Measurements from ENCODE around the gene DNAJC18. TPM values are rescaled to one million over a fixed set of nuclear protein-coding genes. Genes with fewer than 3 reads are reported as not detected.

DNAJC18 gene
- total RNA-seq, 3 donors from 2014 or later: 5.4 to 9.5 (median 7.6) TPM

DNA sequence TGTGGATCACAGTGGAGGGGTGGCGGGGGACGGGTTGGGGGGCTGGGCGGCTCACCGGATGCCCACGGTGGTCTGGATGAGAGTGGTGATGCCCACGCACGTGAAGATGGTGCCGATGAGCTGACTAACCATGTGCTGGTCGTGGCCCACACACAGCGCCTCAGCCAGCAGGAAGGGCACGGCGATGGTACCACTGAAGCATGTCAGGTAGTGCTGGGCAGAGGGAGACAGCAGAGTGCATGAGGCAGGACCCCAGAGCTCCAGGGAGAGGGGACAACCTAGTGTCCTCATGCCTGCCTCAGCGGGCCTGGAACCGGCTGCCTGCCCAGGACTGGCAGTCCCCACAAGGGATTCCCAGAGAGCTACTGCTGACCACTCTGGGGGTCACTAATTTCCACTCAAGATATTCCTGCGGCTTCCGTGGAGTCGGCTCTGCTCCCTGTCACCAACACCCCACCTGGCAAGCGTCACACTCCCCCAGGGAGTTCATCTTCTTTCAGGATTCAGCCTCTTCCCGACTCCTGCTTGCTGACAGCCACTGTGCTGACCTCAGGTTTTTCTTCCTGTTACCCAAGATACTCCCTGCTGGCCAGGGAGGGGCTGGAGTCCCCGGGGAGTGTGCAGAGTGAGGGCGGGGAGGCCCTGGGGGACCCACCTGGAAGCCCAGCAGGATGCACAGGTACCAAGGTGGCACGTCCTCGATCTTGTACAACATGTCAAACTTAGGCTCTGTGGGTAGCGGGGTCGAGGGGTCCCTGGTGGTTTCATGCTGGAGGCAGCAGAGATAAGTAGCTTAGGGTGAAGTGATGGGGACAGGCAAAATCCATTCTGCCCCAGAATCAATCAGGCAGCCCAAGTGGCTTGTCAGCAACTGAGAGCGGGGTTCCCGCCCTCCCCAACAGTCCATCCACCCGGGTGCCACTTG is 57.2 kb downstream of the DNAJC18 start:
- no peaks in the 10 kb centered on the region for H3K9me3 ChIP-seq
- no peaks in the 10 kb centered on the region for H3K36me3 ChIP-seq
- H3K4me1 ChIP-seq: peaks cover 0 to 13% of the 10 kb centered on the region in 2 donors
- no peak overlapping the region for H3K4me3 ChIP-seq
- no peaks in the 10 kb centered on the region for H3K27me3 ChIP-seq
- intact Hi-C loops (cut with DNase I; ENCODE audit: low total_unique reads): no loop called here
- no peak overlapping the region for H3K27ac ChIP-seq
- DNase-seq (ENCODE audit: low spot score in 2 of 2): no peak
- no peak for TF ChIP-seq POLR2A (IDR thresholded peaks at IDR 0.05)
- no peak for TF ChIP-seq POLR2AphosphoS5 (IDR thresholded peaks at IDR 0.05)
- TF ChIP-seq, protein P1, sequence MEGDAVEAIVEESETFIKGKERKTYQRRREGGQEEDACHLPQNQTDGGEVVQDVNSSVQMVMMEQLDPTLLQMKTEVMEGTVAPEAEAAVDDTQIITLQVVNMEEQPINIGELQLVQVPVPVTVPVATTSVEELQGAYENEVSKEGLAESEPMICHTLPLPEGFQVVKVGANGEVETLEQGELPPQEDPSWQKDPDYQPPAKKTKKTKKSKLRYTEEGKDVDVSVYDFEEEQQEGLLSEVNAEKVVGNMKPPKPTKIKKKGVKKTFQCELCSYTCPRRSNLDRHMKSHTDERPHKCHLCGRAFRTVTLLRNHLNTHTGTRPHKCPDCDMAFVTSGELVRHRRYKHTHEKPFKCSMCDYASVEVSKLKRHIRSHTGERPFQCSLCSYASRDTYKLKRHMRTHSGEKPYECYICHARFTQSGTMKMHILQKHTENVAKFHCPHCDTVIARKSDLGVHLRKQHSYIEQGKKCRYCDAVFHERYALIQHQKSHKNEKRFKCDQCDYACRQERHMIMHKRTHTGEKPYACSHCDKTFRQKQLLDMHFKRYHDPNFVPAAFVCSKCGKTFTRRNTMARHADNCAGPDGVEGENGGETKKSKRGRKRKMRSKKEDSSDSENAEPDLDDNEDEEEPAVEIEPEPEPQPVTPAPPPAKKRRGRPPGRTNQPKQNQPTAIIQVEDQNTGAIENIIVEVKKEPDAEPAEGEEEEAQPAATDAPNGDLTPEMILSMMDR (IDR thresholded peaks at IDR 0.05): no peak

DNA sequence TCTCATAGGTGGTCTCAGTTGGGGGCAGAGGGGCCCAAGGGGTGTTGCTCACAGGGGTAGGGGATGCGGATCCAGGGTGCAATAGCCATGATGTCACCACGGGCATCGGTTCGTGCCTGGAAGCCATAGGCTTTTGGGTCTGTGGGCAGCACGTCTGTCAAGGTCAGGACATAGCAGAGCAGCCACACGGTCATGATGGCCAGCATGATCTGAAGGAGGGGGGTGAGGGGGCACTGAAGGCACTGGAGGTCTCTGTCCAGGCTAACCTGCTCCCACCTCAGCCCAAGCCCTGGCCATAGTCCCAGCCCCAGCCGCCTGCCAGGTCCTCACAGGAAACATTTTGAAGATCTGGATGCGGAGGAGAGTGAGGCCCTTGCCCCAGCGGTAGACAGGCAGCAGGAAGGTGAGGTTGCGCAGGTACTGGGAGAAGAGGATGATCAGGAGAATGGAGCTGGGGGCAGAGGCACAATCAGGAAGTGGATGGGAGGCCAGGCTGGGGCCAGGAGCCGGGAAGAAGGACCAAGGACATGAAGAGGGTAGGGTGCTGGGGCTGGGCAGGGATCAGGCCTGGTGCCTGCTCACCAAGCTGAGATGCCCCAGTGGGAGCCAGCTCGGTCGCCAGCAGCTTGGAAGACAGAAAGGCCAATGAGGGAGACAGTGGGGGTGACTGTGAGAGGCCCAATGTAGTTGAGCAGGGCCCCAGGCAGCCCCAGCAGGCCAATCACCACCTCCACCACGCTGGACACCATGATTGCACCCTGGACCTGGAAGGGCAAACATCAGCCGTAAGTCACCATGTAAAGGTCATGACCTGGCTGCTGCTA is 59.5 kb downstream of the DNAJC18 start:
- intact Hi-C loops (cut with DNase I; ENCODE audit: low total_unique reads): loop anchor here (1.0 kb wide), 1 partner anchor 27 kb away; no protein-coding TSS in a partner anchor
- Histone ChIP-seq H3K36me3 (no peaks in the 10 kb centered on the region), H3K9me3 (no peaks in the 10 kb centered on the region), H3K4me3 (no peak overlapping the region), H3K4me1 (peaks cover 0 to 8% of the 10 kb centered on the region in 2 donors), H3K27ac (no peak overlapping the region), H3K27me3 (no peaks in the 10 kb centered on the region)
- TF ChIP-seq POLR2AphosphoS5 (IDR thresholded peaks at IDR 0.05): no peak
- no peak for TF ChIP-seq POLR2A (IDR thresholded peaks at IDR 0.05)
- TF ChIP-seq, protein P1 (IDR thresholded peaks at IDR 0.05): no peak
- no peak for DNase-seq (ENCODE audit: low spot score in 2 of 2)

DNA sequence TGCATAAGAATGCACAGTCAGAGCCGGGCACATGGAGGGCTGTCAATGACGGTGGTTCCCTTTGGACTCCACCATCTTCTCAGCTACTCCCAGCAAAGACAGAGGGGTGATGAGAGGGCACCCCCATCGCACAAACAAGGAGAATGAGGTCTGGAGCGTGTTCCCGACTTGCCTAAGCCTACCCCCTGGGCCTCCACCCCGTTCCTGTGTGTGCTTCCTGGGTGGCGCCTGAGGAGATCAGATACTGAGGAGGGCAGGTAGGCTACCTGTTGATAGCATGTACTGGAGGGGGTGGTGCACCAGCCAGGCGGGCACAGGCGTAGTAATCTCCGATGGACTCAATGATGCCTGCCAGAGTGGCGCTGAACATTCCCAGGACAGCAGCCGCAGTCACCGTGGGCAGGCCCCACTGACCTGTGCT is 60.4 kb downstream of the DNAJC18 start:
- intact Hi-C loops (cut with DNase I; ENCODE audit: low total_unique reads): loop anchor here (1.0 kb wide), 1 partner anchor 26 kb away; no protein-coding TSS in a partner anchor
- H3K27me3 ChIP-seq: no peaks in the 10 kb centered on the region
- H3K4me1 ChIP-seq: no peaks in the 10 kb centered on the region
- DNase-seq (ENCODE audit: low spot score in 2 of 2): peak in 1 of 2 donors; percentile 39
- H3K4me3 ChIP-seq: no peak overlapping the region
- no peak for TF ChIP-seq POLR2A (IDR thresholded peaks at IDR 0.05)
- TF ChIP-seq, protein P1 (IDR thresholded peaks at IDR 0.05): no peak
- TF ChIP-seq POLR2AphosphoS5 (IDR thresholded peaks at IDR 0.05): no peak
- H3K36me3 ChIP-seq: no peaks in the 10 kb centered on the region
- no peaks in the 10 kb centered on the region for H3K9me3 ChIP-seq
- no peak overlapping the region for H3K27ac ChIP-seq

DNA sequence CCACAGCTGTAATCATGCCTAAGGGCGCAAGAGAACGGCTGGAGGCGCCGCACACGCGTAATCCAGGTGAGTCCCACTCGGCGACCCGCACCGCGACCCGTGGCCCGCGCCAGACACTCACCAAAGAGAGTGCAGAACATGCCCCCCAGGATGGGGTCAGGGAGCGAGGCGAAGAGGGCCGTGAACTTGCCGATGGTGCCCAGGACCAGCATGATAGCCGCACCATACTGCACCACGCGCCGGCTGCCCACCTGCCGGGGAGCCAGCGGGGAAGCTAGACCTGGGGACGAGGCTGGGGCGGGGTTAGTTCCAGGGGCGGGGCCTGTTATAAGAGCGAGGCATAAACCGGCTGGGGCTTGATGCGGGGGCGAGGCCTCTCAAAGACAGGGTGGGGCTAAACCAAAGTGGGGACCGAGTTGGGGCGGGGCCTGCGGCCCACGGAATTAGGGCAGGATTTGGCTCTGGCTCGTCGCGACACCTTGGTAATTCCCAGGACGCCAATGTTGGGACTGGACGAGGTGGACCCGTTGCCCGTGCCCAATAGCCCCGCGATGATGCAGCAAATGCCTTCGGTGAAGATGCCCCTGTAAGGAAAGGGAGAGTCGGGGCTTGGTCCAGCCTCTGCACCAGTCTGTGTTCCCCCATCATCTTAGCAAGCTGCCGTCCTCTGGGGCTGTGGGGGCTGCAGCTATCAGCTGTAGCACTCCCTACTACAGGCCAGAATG is 61.1 kb downstream of the DNAJC18 start:
- Histone ChIP-seq H3K9me3 (no peaks in the 10 kb centered on the region), H3K4me1 (no peaks in the 10 kb centered on the region), H3K27me3 (no peaks in the 10 kb centered on the region), H3K4me3 (no peak overlapping the region), H3K27ac (no peak overlapping the region), H3K36me3 (no peaks in the 10 kb centered on the region)
- peak in 1 of 2 donors; percentile 41 for DNase-seq (ENCODE audit: low spot score in 2 of 2)
- intact Hi-C loops (cut with DNase I; ENCODE audit: low total_unique reads): no loop called here
- TF ChIP-seq, protein P1 (IDR thresholded peaks at IDR 0.05): no peak
- TF ChIP-seq POLR2A (IDR thresholded peaks at IDR 0.05): no peak
- TF ChIP-seq POLR2AphosphoS5 (IDR thresholded peaks at IDR 0.05): no peak

Data from breast epithelium (tissue), 4 donors.